Lower leg skin (tissue), 3 donors: ENCODE data around the gene CSMD2.

Experiments
- CTCF ChIP-seq, 3 donors: fragments of 450-650 bp; IDR thresholded peaks; one replicate each; pipeline ENCODE4 v1.5.1; 2016; ENCODE audit warnings: antibody characterized with exemption in 3 of 3, mild to moderate bottlenecking in 3 of 3, moderate library complexity in 2 of 3
- POLR2A ChIP-seq, 2 donors: fragments of 450-650 bp; IDR thresholded peaks; one replicate each; pipeline ENCODE4 v1.6.1; 2016 to 2017; ENCODE audit warnings: antibody characterized with exemption in 2 of 2, mild to moderate bottlenecking in 1 of 2, moderate library complexity in 1 of 2

GRCh38 chr1:33547576-33547975, 617.5 kb downstream of the CSMD2 start:
- no peak for TF ChIP-seq CTCF (IDR thresholded peaks at IDR 0.05)
- TF ChIP-seq POLR2A (IDR thresholded peaks at IDR 0.05), result no peak
